Smooth muscle cell of the brain vasculature (primary cell): ENCODE measurements around the gene CIZ1.
A peak's percentile ranks its signal among the peaks of the same experiment; 100 is the strongest.

Experiments used
- DNase-seq: peaks from one replicate; pipeline ENCODE4 v3.0.0-alpha.2; 2012; ENCODE audit warnings: low read depth, low spot score

Gene CIZ1

GRCh38 chr9:128163027-128163515 is 28.3 kb downstream of the CIZ1 start:
- no peak for DNase-seq

GRCh38 chr9:128162215-128163026 is 29.0 kb downstream of the CIZ1 start:
- DNase-seq: no peak

- no peak for DNase-seq
These were observed 30.0 kb downstream of the CIZ1 start for GRCh38 chr9:128161215-128161902.

- DNase-seq: no peak
These were observed 30.8 kb downstream of the CIZ1 start for GRCh38 chr9:128160603-128160987.

- peak; percentile 69 for DNase-seq
These were observed 31.4 kb downstream of the CIZ1 start, which contains the start of gene BBLN for GRCh38 chr9:128159784-128160602. Gene BBLN (plus strand): TSS chr9:128160265. CDS start chr9:128160408, 143 bp downstream.

GRCh38 chr9:128159522-128159783 is 31.9 kb downstream of the CIZ1 start:
- no peak for DNase-seq

- DNase-seq: no peak
These were observed 35.5 kb downstream of the CIZ1 start for GRCh38 chr9:128155736-128156500.

GRCh38 chr9:128153947-128154695 is 37.3 kb downstream of the CIZ1 start:
- no peak for DNase-seq

GRCh38 chr9:128153060-128153946 is 38.1 kb downstream of the CIZ1 start:
- no peak for DNase-seq

GRCh38 chr9:128152133-128153059 is 39.0 kb downstream of the CIZ1 start:
- DNase-seq: no peak

- no peak for DNase-seq
These were observed 39.9 kb downstream of the CIZ1 start for GRCh38 chr9:128151309-128152132.

- no peak for DNase-seq
These were observed 40.6 kb downstream of the CIZ1 start for GRCh38 chr9:128150594-128151308.

- no peak for DNase-seq
These were observed 41.3 kb downstream of the CIZ1 start for GRCh38 chr9:128149951-128150593.

- DNase-seq: no peak
These were observed 42.2 kb downstream of the CIZ1 start, which contains the start of gene LCN2 for GRCh38 chr9:128149001-128149701. Gene LCN2 (plus strand): TSS chr9:128149453. CDS start chr9:128149526, 73 bp downstream.

GRCh38 chr9:128148509-128149000 is 42.8 kb downstream of the CIZ1 start:
- DNase-seq: no peak
